WERI-Rb-1 (cell line): Measurements from ENCODE around the gene ARHGAP1.

Experiments used
- DNase-seq: peaks from one replicate; pipeline ENCODE4 v3.0.0-alpha.2; 2020
- H3K27ac ChIP-seq: fragments of 250-450 bp; sonication (Bioruptor Pico); 2 replicates; pipeline ENCODE4 v1.5.1; 2020; ENCODE audit warnings: mild to moderate bottlenecking, moderate library complexity
- H3K27me3 ChIP-seq: fragments of 250-450 bp; sonication (Bioruptor Pico); 2 replicates; pipeline ENCODE4 v1.5.1; 2021; ENCODE audit warnings: mild to moderate bottlenecking, low read depth, moderate library complexity; ENCODE audit not compliant: insufficient read depth, severe bottlenecking
- H3K36me3 ChIP-seq: fragments of 250-450 bp; sonication (Bioruptor Pico); 2 replicates; pipeline ENCODE4 v1.5.1; 2020; ENCODE audit warnings: mild to moderate bottlenecking, moderate library complexity
- H3K4me3 ChIP-seq: 2 replicates; pipeline ENCODE4 v1.5.1; 2011; ENCODE audit warnings: low read depth, mild to moderate bottlenecking, control low read depth, low read length
- H3K9me3 ChIP-seq: fragments of 250-450 bp; sonication (Bioruptor Pico); 2 replicates; pipeline ENCODE4 v1.5.1; 2021; ENCODE audit warnings: mild to moderate bottlenecking, moderate library complexity; ENCODE audit not compliant: severe bottlenecking
- TF ChIP-seq, protein P1 (sequence below): IDR thresholded peaks from 2 replicates; pipeline ENCODE4 v1.5.1; 2011; ENCODE audit warnings: low read depth, mild to moderate bottlenecking, control low read depth, inconsistent platforms, low read length

The ARHGAP1 gene

GRCh38 chr11:46655631-46656030, 44.8 kb downstream of the ARHGAP1 start:
- TF ChIP-seq, protein P1, sequence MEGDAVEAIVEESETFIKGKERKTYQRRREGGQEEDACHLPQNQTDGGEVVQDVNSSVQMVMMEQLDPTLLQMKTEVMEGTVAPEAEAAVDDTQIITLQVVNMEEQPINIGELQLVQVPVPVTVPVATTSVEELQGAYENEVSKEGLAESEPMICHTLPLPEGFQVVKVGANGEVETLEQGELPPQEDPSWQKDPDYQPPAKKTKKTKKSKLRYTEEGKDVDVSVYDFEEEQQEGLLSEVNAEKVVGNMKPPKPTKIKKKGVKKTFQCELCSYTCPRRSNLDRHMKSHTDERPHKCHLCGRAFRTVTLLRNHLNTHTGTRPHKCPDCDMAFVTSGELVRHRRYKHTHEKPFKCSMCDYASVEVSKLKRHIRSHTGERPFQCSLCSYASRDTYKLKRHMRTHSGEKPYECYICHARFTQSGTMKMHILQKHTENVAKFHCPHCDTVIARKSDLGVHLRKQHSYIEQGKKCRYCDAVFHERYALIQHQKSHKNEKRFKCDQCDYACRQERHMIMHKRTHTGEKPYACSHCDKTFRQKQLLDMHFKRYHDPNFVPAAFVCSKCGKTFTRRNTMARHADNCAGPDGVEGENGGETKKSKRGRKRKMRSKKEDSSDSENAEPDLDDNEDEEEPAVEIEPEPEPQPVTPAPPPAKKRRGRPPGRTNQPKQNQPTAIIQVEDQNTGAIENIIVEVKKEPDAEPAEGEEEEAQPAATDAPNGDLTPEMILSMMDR = no peak
- no peak for DNase-seq
- H3K4me3 ChIP-seq = no peak overlapping the region
- no peak overlapping the region for H3K27ac ChIP-seq
- H3K27me3 ChIP-seq = no peaks in the 10 kb centered on the region
- no peaks in the 10 kb centered on the region for H3K9me3 ChIP-seq
- H3K36me3 ChIP-seq = peaks cover 78% of the 10 kb centered on the region

DNA sequence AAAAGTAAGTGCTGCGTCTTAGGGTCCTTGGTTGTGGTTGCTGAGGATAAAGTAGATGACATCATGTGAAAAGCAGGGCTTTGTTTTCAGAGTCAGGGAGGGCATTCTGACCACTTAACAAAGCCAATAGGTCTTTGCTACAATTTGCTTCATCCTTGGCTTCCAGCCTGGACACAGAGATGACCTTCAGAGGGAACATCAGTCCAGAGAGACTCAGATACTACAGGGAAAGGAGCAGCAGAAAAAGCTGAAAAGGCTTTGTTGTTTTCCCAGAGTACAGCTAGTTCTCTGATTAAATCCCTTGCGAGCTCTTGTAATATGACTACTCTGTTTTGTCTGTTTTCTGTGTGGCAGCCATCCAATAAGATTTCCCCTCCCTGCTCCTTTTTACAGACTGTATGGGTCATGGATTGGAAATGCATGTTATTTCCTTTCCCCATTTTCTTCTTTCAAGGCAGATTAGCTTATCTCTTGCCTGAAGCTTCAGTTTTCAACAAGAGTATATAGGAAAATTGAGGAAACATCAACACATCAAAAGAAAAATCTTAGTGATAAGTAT, 51.2 kb downstream of the ARHGAP1 start:
- Histone ChIP-seq H3K36me3 (peaks cover 71% of the 10 kb centered on the region), H3K27me3 (no peaks in the 10 kb centered on the region), H3K9me3 (no peaks in the 10 kb centered on the region), H3K27ac (no peak overlapping the region), H3K4me3 (no peak overlapping the region)
- DNase-seq = no peak
- TF ChIP-seq, protein P1 = no peak

GRCh38 chr11:46643986-46644385, 56.4 kb downstream of the ARHGAP1 start:
- Histone ChIP-seq H3K4me3 (no peak overlapping the region), H3K27ac (no peak overlapping the region), H3K36me3 (peaks cover 38% of the 10 kb centered on the region), H3K27me3 (no peaks in the 10 kb centered on the region), H3K9me3 (no peaks in the 10 kb centered on the region)
- DNase-seq = no peak
- TF ChIP-seq, protein P1 = no peak

- H3K4me3 ChIP-seq = no peak overlapping the region
- TF ChIP-seq, protein P1 = no peak
- peaks cover 37% of the 10 kb centered on the region for H3K36me3 ChIP-seq
- no peaks in the 10 kb centered on the region for H3K27me3 ChIP-seq
- no peak for DNase-seq
- no peak overlapping the region for H3K27ac ChIP-seq
- H3K9me3 ChIP-seq = no peaks in the 10 kb centered on the region
These were observed 56.9 kb downstream of the ARHGAP1 start for GRCh38 chr11:46643531-46643930.

GRCh38 chr11:46642627-46643335, 57.6 kb downstream of the ARHGAP1 start:
- no peak overlapping the region for H3K4me3 ChIP-seq
- H3K9me3 ChIP-seq = no peaks in the 10 kb centered on the region
- no peaks in the 10 kb centered on the region for H3K27me3 ChIP-seq
- peaks cover 32% of the 10 kb centered on the region for H3K36me3 ChIP-seq
- TF ChIP-seq, protein P1 = no peak
- no peak overlapping the region for H3K27ac ChIP-seq
- no peak for DNase-seq
